ENCODE measurements around the gene BAZ1A.

BAZ1A gene

GRCh38 chr14:34875031-34875922 is at the start of gene BAZ1A:
Gene BAZ1A (minus strand): TSS chr14:34875360. CDS start chr14:34874604, 756 bp downstream.
- DNase-seq (ENCODE audit: low read depth in 3 of 3): peak in 2 of 3 experiments; percentile 30 to 43

GRCh38 chr14:34920339-34920738 is 45.2 kb upstream of the BAZ1A start:
- DNase-seq (ENCODE audit: low read depth in 3 of 3): no peak

GRCh38 chr14:34913619-34914018 is 38.5 kb upstream of the BAZ1A start:
- no peak for DNase-seq (ENCODE audit: low read depth in 3 of 3)

- no peak for DNase-seq (ENCODE audit: low read depth in 3 of 3)
Observed at GRCh38 chr14:34912966-34913365, 37.8 kb upstream of the BAZ1A start.

- DNase-seq (ENCODE audit: low read depth in 3 of 3): no peak
Observed at GRCh38 chr14:34912182-34912581, 37.0 kb upstream of the BAZ1A start.

- no peak for DNase-seq (ENCODE audit: low read depth in 3 of 3)
Observed at GRCh38 chr14:34911209-34912150, 36.3 kb upstream of the BAZ1A start.

- DNase-seq (ENCODE audit: low read depth in 3 of 3): no peak
Observed at GRCh38 chr14:34906287-34906686, 31.1 kb upstream of the BAZ1A start.

- no peak for DNase-seq (ENCODE audit: low read depth in 3 of 3)
Observed at GRCh38 chr14:34895277-34895676, 20.1 kb upstream of the BAZ1A start.

- no peak for DNase-seq (ENCODE audit: low read depth in 3 of 3)
Observed at GRCh38 chr14:34890937-34891336, 15.8 kb upstream of the BAZ1A start.

- no peak for DNase-seq (ENCODE audit: low read depth in 3 of 3)
Observed at GRCh38 chr14:34888186-34888585, 13.0 kb upstream of the BAZ1A start.

- no peak for DNase-seq (ENCODE audit: low read depth in 3 of 3)
Observed at GRCh38 chr14:34883954-34884353, 8.8 kb upstream of the BAZ1A start.

GRCh38 chr14:34874386-34875030 is 652 bp downstream of the BAZ1A start:
- DNase-seq (ENCODE audit: low read depth in 3 of 3): peak; percentile 11 to 46 (median 35)

- DNase-seq (ENCODE audit: low read depth in 3 of 3): peak; percentile 66 to 80 (median 77)
Observed at GRCh38 chr14:34873589-34874385, 1.4 kb downstream of the BAZ1A start.

GRCh38 chr14:34872822-34873588 is 2.2 kb downstream of the BAZ1A start:
- no peak for DNase-seq (ENCODE audit: low read depth in 3 of 3)

- DNase-seq (ENCODE audit: low read depth in 3 of 3): no peak
Observed at GRCh38 chr14:34867199-34867598, 8.0 kb downstream of the BAZ1A start.

GRCh38 chr14:34865889-34866574 is 9.1 kb downstream of the BAZ1A start:
- no peak for DNase-seq (ENCODE audit: low read depth in 3 of 3)

- DNase-seq (ENCODE audit: low read depth in 3 of 3): no peak
Observed at GRCh38 chr14:34863844-34864243, 11.3 kb downstream of the BAZ1A start.

GRCh38 chr14:34858765-34859164 is 16.4 kb downstream of the BAZ1A start:
- no peak for DNase-seq (ENCODE audit: low read depth in 3 of 3)

- no peak for DNase-seq (ENCODE audit: low read depth in 3 of 3)
Observed at GRCh38 chr14:34857689-34858449, 17.3 kb downstream of the BAZ1A start.
